PC-3 (cell line): ENCODE results near the gene CDH16. TPM values are rescaled to one million over a fixed set of nuclear protein-coding genes. Genes with fewer than 3 reads are reported as not detected.

Experiments used
- ATAC-seq: fragments of 200-7000 bp; cut with Tn5 transposase; 2 replicates; pipeline ENCODE4 v1.9.1; 2020; ENCODE audit warnings: mild to moderate bottlenecking, moderate library complexity
- BruUV-seq: library from RNA; stranded (reverse); fragments of 400-500 nt; replicated peaks from 2 replicates; lab custom pipeline; 2021; lab: Mats Ljungman, UMichigan
- CTCF ChIA-PET: fragments of 300-600 bp; sonication (Branson Sonifier 250); formaldehyde crosslinking; loops from one replicate; lab custom pipeline; 2022; ENCODE audit warnings: antibody characterized with exemption; lab: Charles Lee
- POLR2A ChIA-PET: fragments of 300-600 bp; sonication (Branson Sonifier 250); formaldehyde crosslinking; loops from one replicate; lab custom pipeline; 2022; ENCODE audit warnings: antibody characterized with exemption; ENCODE audit not compliant: unreplicated experiment; lab: Charles Lee
- DNase-seq: peaks from one replicate; pipeline ENCODE4 v3.0.0-alpha.2; 2015
- H2AFZ ChIP-seq: fragments of 300-600 bp; sonication (generic); 2 replicates; pipeline ENCODE4 v1.6.0; 2016; ENCODE audit warnings: antibody characterized with exemption, low read length
- H3F3A ChIP-seq: fragments of 300-600 bp; sonication (generic); one replicate; pipeline ENCODE4 v1.6.0; 2017; ENCODE audit warnings: antibody characterized with exemption, low read length, control low read depth, mild to moderate bottlenecking; ENCODE audit not compliant: unreplicated experiment
- H3K27ac ChIP-seq: fragments of 300-600 bp; sonication (generic); 2 replicates; pipeline ENCODE4 v1.5.1; 2016; ENCODE audit warnings: mild to moderate bottlenecking, low read length
- H3K27me3 ChIP-seq: fragments of 300-600 bp; sonication (generic); 2 replicates; pipeline ENCODE4 v1.6.1; 2016; ENCODE audit warnings: low read length, mixed read lengths
- H3K36me3 ChIP-seq: fragments of 300-600 bp; sonication (generic); 2 replicates; pipeline ENCODE4 v1.6.1; 2016; ENCODE audit warnings: low read depth, mixed run types, low read length, mixed read lengths
- H3K4me1 ChIP-seq: fragments of 300-600 bp; sonication (generic); 2 replicates; pipeline ENCODE4 v1.5.1; 2016; ENCODE audit warnings: low read length; ENCODE audit not compliant: insufficient read depth
- H3K4me2 ChIP-seq: fragments of 300-600 bp; sonication (generic); 2 replicates; pipeline ENCODE4 v1.6.0; 2016; ENCODE audit warnings: low read length
- H3K4me3 ChIP-seq: fragments of 300-600 bp; sonication (generic); 2 replicates; pipeline ENCODE4 v1.5.1; 2016; ENCODE audit warnings: mild to moderate bottlenecking, low read length, mixed read lengths
- H3K79me2 ChIP-seq: fragments of 300-600 bp; sonication (generic); 2 replicates; pipeline ENCODE4 v1.6.1; 2017; ENCODE audit warnings: low read length, mixed read lengths
- H3K9ac ChIP-seq: fragments of 300-600 bp; sonication (generic); 2 replicates; pipeline ENCODE4 v1.6.0; 2016; ENCODE audit warnings: mild to moderate bottlenecking, low read length
- H3K9me2 ChIP-seq: fragments of 300-600 bp; sonication (generic); replicated peaks from 2 replicates; pipeline ENCODE4 v1.6.1; 2016; ENCODE audit warnings: mixed run types, low read length, mixed read lengths
- H3K9me3 ChIP-seq: fragments of 300-600 bp; sonication (generic); 2 replicates; pipeline ENCODE4 v1.6.1; 2016; ENCODE audit warnings: low read length, mixed read lengths
- H4K20me1 ChIP-seq: fragments of 300-600 bp; sonication (generic); 2 replicates; pipeline ENCODE4 v1.6.1; 2016; ENCODE audit warnings: low read length, mixed read lengths
- EZH2 ChIP-seq: fragments of 300-600 bp; sonication (generic); IDR thresholded peaks from one replicate; pipeline ENCODE4 v1.6.1; 2017; ENCODE audit warnings: antibody characterized with exemption, mild to moderate bottlenecking, low read length; ENCODE audit not compliant: unreplicated experiment
- EZH2phosphoT487 ChIP-seq: fragments of 300-600 bp; sonication (generic); IDR thresholded peaks from 2 replicates; pipeline ENCODE4 v1.6.1; 2018; ENCODE audit warnings: mild to moderate bottlenecking, antibody characterized with exemption, low read length, borderline replicate concordance
- intact Hi-C: fragments of 100-400 bp; cut with micrococcal nuclease; formaldehyde crosslinking; loops from 2 replicates; pipeline ENCODE4 v1.9.0; 2023
- total RNA-seq: library from RNA; depleted of rRNA; stranded (reverse); fragments of >200 nt; gene quantifications from 2 replicates; pipeline ENCODE4 v1.2.3, GENCODE V29; 2014
- TF ChIP-seq, protein P1 (sequence below): fragments of 300-600 bp; sonication (generic); conservative IDR thresholded peaks from 2 replicates; pipeline ENCODE4 v1.5.1; 2017; ENCODE audit warnings: antibody characterized with exemption, low read depth, mild to moderate bottlenecking, low read length

The CDH16 gene
- total RNA-seq, 1 experiment from 2014 or later, result not detected

DNA sequence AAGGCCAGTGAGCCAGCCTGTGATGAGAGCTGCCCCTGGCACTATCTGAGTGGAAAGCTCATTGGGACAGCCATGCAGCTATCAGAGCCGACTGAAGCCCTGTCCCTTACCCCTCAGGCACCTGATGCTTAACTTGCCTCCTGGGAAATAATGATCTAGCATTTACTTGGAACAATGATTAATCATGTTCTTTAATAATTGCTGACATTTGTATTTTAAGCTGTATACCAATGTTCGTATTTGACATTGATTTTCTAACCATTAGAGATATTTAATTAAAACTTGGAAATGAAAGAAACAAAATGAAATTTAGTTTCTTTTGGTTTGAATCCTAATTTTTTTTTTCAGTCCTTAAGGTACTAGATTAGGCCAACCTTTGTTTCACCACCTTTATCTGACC, 27.9 kb downstream of the CDH16 start:
- Histone ChIP-seq H3K27ac (no peak overlapping the region), H3K27me3 (no peaks in the 10 kb centered on the region), H3K79me2 (no peaks in the 10 kb centered on the region), H3K4me2 (no peak overlapping the region), H4K20me1 (no peaks in the 10 kb centered on the region), H3K9me3 (no peaks in the 10 kb centered on the region), H3K36me3 (no peaks in the 10 kb centered on the region), H2AFZ (no peak overlapping the region), H3F3A (no peaks in the 10 kb centered on the region), H3K9me2 (no peaks in the 10 kb centered on the region), H3K4me1 (no peaks in the 10 kb centered on the region), H3K9ac (no peak overlapping the region), H3K4me3 (no peak overlapping the region)
- ATAC-seq (no peak), DNase-seq (no peak)
- intact Hi-C loops, result no loop called here
- no TSS peak for BruUV-seq
- TF ChIP-seq, protein P1, sequence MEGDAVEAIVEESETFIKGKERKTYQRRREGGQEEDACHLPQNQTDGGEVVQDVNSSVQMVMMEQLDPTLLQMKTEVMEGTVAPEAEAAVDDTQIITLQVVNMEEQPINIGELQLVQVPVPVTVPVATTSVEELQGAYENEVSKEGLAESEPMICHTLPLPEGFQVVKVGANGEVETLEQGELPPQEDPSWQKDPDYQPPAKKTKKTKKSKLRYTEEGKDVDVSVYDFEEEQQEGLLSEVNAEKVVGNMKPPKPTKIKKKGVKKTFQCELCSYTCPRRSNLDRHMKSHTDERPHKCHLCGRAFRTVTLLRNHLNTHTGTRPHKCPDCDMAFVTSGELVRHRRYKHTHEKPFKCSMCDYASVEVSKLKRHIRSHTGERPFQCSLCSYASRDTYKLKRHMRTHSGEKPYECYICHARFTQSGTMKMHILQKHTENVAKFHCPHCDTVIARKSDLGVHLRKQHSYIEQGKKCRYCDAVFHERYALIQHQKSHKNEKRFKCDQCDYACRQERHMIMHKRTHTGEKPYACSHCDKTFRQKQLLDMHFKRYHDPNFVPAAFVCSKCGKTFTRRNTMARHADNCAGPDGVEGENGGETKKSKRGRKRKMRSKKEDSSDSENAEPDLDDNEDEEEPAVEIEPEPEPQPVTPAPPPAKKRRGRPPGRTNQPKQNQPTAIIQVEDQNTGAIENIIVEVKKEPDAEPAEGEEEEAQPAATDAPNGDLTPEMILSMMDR, result no peak
- TF ChIP-seq EZH2phosphoT487, result no peak
- POLR2A ChIA-PET, result no interaction called here
- CTCF ChIA-PET, result no interaction called here

DNA sequence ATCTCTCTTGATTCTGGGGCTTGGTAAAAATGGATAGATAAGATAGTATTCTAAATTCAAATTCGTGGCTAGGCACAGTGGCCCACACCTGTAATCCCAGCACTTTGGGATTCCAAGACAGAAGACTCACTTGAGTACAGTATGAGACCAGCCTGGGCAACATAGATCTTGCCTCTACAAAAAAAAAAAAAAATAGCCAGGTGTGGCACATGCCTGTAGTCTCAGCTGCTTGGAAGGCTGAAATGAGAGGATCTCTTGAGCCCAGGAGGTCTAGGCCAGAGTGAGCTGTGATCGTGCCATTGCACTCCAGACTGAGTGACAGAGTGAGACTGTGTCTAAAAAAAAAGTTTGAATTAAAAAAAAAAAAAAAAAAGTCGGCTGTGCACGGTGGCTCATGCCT, 29.1 kb downstream of the CDH16 start:
- H3F3A ChIP-seq, result no peaks in the 10 kb centered on the region
- H4K20me1 ChIP-seq, result no peaks in the 10 kb centered on the region
- no peaks in the 10 kb centered on the region for H3K9me2 ChIP-seq
- no peaks in the 10 kb centered on the region for H3K27me3 ChIP-seq
- no peak overlapping the region for H3K27ac ChIP-seq
- no TSS peak for BruUV-seq
- peaks cover 3% of the 10 kb centered on the region for H3K36me3 ChIP-seq
- ATAC-seq, result no peak
- intact Hi-C loops, result no loop called here
- POLR2A ChIA-PET, result no interaction called here
- no peak for DNase-seq
- no peak overlapping the region for H3K4me2 ChIP-seq
- H3K79me2 ChIP-seq, result no peaks in the 10 kb centered on the region
- CTCF ChIA-PET, result no interaction called here
- H3K4me3 ChIP-seq, result no peak overlapping the region
- no peaks in the 10 kb centered on the region for H3K4me1 ChIP-seq
- TF ChIP-seq EZH2 (no peak), EZH2phosphoT487 (no peak)
- TF ChIP-seq, protein P1, result no peak
- no peak overlapping the region for H2AFZ ChIP-seq
- H3K9me3 ChIP-seq, result no peaks in the 10 kb centered on the region
- no peak overlapping the region for H3K9ac ChIP-seq

GRCh38 chr16:66888647-66889615, 29.8 kb downstream of the CDH16 start:
- Histone ChIP-seq H3K4me2 (no peak overlapping the region), H2AFZ (no peak overlapping the region), H3K9me3 (no peaks in the 10 kb centered on the region), H3K9me2 (no peaks in the 10 kb centered on the region), H3K79me2 (no peaks in the 10 kb centered on the region), H3F3A (no peaks in the 10 kb centered on the region), H3K4me1 (no peaks in the 10 kb centered on the region), H3K9ac (no peak overlapping the region), H3K27ac (no peak overlapping the region), H3K4me3 (no peak overlapping the region), H4K20me1 (no peaks in the 10 kb centered on the region), H3K27me3 (no peaks in the 10 kb centered on the region), H3K36me3 (peaks cover 8% of the 10 kb centered on the region)
- ChIA-PET POLR2A (no interaction called here), CTCF (no interaction called here)
- DNase-seq (no peak), ATAC-seq (no peak)
- intact Hi-C loops, result no loop called here
- TF ChIP-seq, protein P1, result no peak
- no peak for TF ChIP-seq EZH2phosphoT487
- TF ChIP-seq EZH2, result no peak
- no TSS peak for BruUV-seq
